LHCN-M2 (cell line): ENCODE results near the gene TAS2R16. TPM values are rescaled to one million over a fixed set of nuclear protein-coding genes. Genes with fewer than 3 reads are reported as not detected.

Experiments
- DNase-seq: peaks from one replicate; pipeline ENCODE4 v3.0.0-alpha.2; 2012; ENCODE audit warnings: low read depth
- polyA plus RNA-seq: library from polyadenylated mRNA; unstranded; fragments of >200 nt; gene quantifications from one replicate; pipeline ENCODE4 v1.2.1, GENCODE V29; 2012; ENCODE audit warnings: missing spikeins
- total RNA-seq: library from RNA; depleted of rRNA; stranded (reverse); fragments of >200 nt; gene quantifications from 2 replicates; pipeline ENCODE4 v1.2.3, GENCODE V29; 2014; rRNA removed

Gene TAS2R16
- not detected in 2 replicates for total RNA-seq
- not detected for polyA plus RNA-seq

- no peak for DNase-seq
Observed at GRCh38 chr7:122995600-122995999, at the start of gene TAS2R16. TAS2R16 (minus strand) TSS chr7:122995700; CDS start chr7:122995634, 66 bp downstream.

GRCh38 chr7:123043642-123044041 is 48.1 kb upstream of the TAS2R16 start:
- DNase-seq: no peak

GRCh38 chr7:123041101-123041500 is 45.6 kb upstream of the TAS2R16 start:
- DNase-seq: peak; percentile 78

- DNase-seq: no peak
Observed at GRCh38 chr7:123039269-123039668, 43.8 kb upstream of the TAS2R16 start.

- DNase-seq: no peak
Observed at GRCh38 chr7:123034106-123034505, 38.6 kb upstream of the TAS2R16 start.

GRCh38 chr7:123030631-123031030 is 35.1 kb upstream of the TAS2R16 start:
- DNase-seq: no peak

GRCh38 chr7:123028339-123028738 is 32.8 kb upstream of the TAS2R16 start:
- peak; percentile 29 for DNase-seq

- no peak for DNase-seq
Observed at GRCh38 chr7:123026251-123026650, 30.8 kb upstream of the TAS2R16 start.

- peak; percentile 59 for DNase-seq
Observed at GRCh38 chr7:123024989-123025758, 29.7 kb upstream of the TAS2R16 start.

- DNase-seq: peak; percentile 58
Observed at GRCh38 chr7:123023126-123023525, 27.6 kb upstream of the TAS2R16 start.

- peak; percentile 72 for DNase-seq
Observed at GRCh38 chr7:123022576-123022975, 27.1 kb upstream of the TAS2R16 start.

- no peak for DNase-seq
Observed at GRCh38 chr7:123012435-123012834, 16.9 kb upstream of the TAS2R16 start.

- no peak for DNase-seq
Observed at GRCh38 chr7:123011766-123012369, 16.4 kb upstream of the TAS2R16 start.

GRCh38 chr7:123004931-123005330 is 9.4 kb upstream of the TAS2R16 start:
- peak; percentile 35 for DNase-seq

- DNase-seq: no peak
Observed at GRCh38 chr7:123003539-123004126, 8.1 kb upstream of the TAS2R16 start.

GRCh38 chr7:122989577-122989976 is 5.9 kb downstream of the TAS2R16 start:
- no peak for DNase-seq

- no peak for DNase-seq
Observed at GRCh38 chr7:122989041-122989440, 6.5 kb downstream of the TAS2R16 start.

GRCh38 chr7:122988333-122988732 is 7.2 kb downstream of the TAS2R16 start:
- no peak for DNase-seq

- no peak for DNase-seq
Observed at GRCh38 chr7:122987463-122987862, 8.0 kb downstream of the TAS2R16 start.

GRCh38 chr7:122984021-122984420 is 11.5 kb downstream of the TAS2R16 start:
- no peak for DNase-seq

GRCh38 chr7:122983261-122983660 is 12.2 kb downstream of the TAS2R16 start:
- DNase-seq: no peak

GRCh38 chr7:122975341-122975740 is 20.2 kb downstream of the TAS2R16 start:
- peak; percentile 48 for DNase-seq

GRCh38 chr7:122974229-122974628 is 21.3 kb downstream of the TAS2R16 start:
- no peak for DNase-seq
